HCT116 (cell line): ENCODE results near the gene NOL4L.
A peak's percentile ranks its signal among the peaks of the same experiment; 100 is the strongest.

Experiments
- CEBPB ChIP-seq: IDR thresholded peaks from 2 replicates; pipeline ENCODE4 v1.6.1; 2012; ENCODE audit warnings: low read depth
- EZH2 ChIP-seq: fragments of 200-600 bp; sonication (generic); IDR thresholded peaks from 2 replicates; pipeline ENCODE4 v1.6.1; 2017; ENCODE audit warnings: antibody characterized with exemption, mixed run types
- EZH2phosphoT487 ChIP-seq: fragments of 200-600 bp; IDR thresholded peaks from 2 replicates; pipeline ENCODE4 v1.6.1; 2018; ENCODE audit warnings: antibody characterized with exemption, borderline replicate concordance
- JUND ChIP-seq: IDR thresholded peaks from 2 replicates; pipeline ENCODE4 v1.6.1; 2012
- MAX ChIP-seq: IDR thresholded peaks from 2 replicates; pipeline ENCODE4 v1.6.1; 2012
- POLR2AphosphoS5 ChIP-seq: IDR thresholded peaks from 2 replicates; pipeline ENCODE4 v1.6.1; 2011; ENCODE audit warnings: mild to moderate bottlenecking, low read depth, low read length, moderate library complexity
- REST ChIP-seq: IDR thresholded peaks from 2 replicates; pipeline ENCODE4 v1.6.1; 2012; ENCODE audit warnings: low read depth
- SIN3A ChIP-seq: IDR thresholded peaks from 2 replicates; pipeline ENCODE4 v1.6.1; 2012; ENCODE audit warnings: low read depth
- TCF7L2 ChIP-seq: IDR thresholded peaks from 2 replicates; pipeline ENCODE4 v1.7.0; 2011; ENCODE audit warnings: borderline replicate concordance, inconsistent platforms; ENCODE audit not compliant: insufficient read depth, insufficient read length; ENCODE audit errors: extremely low read depth
- YY1 ChIP-seq: IDR thresholded peaks from 2 replicates; pipeline ENCODE4 v1.6.1; 2011; ENCODE audit warnings: low read length, low read depth, moderate library complexity, mild to moderate bottlenecking; ENCODE audit not compliant: insufficient replicate concordance; ENCODE audit errors: extremely low read depth
- ZNF274 ChIP-seq: fragments of 200-500 bp; sonication (Bioruptor generic); IDR thresholded peaks from 2 replicates; pipeline ENCODE4 v1.6.1; 2014; ENCODE audit warnings: mild to moderate bottlenecking, low read depth, low read length, inconsistent platforms
- TF ChIP-seq, protein P1 (sequence below), 3 experiments: fragments of 200-600 bp in 1 of 3; sonication (generic) in 1 of 3; IDR thresholded peaks in 2 of 3; conservative IDR thresholded peaks in 1 of 3; 2 replicates each; pipeline ENCODE4 v1.5.1; 2012 to 2017; ENCODE audit warnings: low read depth in 2 of 3, low read length in 2 of 3, antibody characterized with exemption in 1 of 3, borderline replicate concordance in 1 of 3, control low read depth in 1 of 3, mild to moderate bottlenecking in 1 of 3, mixed read lengths in 1 of 3, mixed run types in 1 of 3, moderate library complexity in 1 of 3; ENCODE audit not compliant: insufficient read depth in 1 of 3

DNA sequence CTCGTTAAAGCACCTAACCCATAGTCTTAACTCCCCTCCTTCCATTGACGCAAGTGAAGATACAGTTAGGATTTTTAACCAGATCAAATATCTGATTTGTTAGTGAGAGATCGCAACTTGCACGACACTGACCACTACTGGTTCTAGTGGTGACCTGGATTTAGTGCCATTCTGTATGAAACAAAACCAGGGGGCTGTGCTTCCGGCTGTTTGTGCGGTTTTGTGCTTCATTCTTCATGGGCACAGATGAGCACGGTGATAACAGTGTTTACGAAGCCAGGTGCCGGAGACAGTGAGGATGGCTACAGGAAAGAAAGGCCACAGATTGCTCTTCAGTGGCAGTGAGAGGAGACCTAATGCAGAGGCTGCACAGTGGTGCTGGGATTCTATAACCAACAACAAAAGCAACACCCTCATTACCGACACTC lies 75.5 kb downstream of the NOL4L start:
- TF ChIP-seq, protein P1, sequence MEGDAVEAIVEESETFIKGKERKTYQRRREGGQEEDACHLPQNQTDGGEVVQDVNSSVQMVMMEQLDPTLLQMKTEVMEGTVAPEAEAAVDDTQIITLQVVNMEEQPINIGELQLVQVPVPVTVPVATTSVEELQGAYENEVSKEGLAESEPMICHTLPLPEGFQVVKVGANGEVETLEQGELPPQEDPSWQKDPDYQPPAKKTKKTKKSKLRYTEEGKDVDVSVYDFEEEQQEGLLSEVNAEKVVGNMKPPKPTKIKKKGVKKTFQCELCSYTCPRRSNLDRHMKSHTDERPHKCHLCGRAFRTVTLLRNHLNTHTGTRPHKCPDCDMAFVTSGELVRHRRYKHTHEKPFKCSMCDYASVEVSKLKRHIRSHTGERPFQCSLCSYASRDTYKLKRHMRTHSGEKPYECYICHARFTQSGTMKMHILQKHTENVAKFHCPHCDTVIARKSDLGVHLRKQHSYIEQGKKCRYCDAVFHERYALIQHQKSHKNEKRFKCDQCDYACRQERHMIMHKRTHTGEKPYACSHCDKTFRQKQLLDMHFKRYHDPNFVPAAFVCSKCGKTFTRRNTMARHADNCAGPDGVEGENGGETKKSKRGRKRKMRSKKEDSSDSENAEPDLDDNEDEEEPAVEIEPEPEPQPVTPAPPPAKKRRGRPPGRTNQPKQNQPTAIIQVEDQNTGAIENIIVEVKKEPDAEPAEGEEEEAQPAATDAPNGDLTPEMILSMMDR (IDR thresholded peaks at IDR 0.05 in 2 of 3, conservative IDR thresholded peaks at IDR 0.05 in 1 of 3; ENCODE audit: borderline replicate concordance in 1 of 3, insufficient read depth in 1 of 3, low read depth in 2 of 3, low read length in 2 of 3), result peak in 2 of 3 experiments; percentile 14 to 25; a peak in 1 of 6 replicates
- TF ChIP-seq POLR2AphosphoS5 (no peak), REST (no peak), TCF7L2 (no peak), EZH2 (no peak), CEBPB (no peak), MAX (no peak), EZH2phosphoT487 (no peak), YY1 (no peak), SIN3A (no peak), JUND (no peak), ZNF274 (no peak)
